ENCODE data around the gene RABGAP1L.

- TF ChIP-seq CTCF (IDR thresholded peaks at IDR 0.05) (no peak), POLR2A (IDR thresholded peaks at IDR 0.05) (no peak)
Observed at GRCh38 chr1:174971902-174972301, 812.6 kb downstream of the RABGAP1L start.
